Iris pigment epithelial cell (primary cell): ENCODE results near the gene PTRH1.

Source experiments
- DNase-seq: peaks from one replicate; pipeline ENCODE4 v3.0.0-alpha.2; 2011; ENCODE audit warnings: low read depth

PTRH1 gene

GRCh38 chr9:127720031-127720864 lies 4.8 kb upstream of the PTRH1 start:
- no peak for DNase-seq

DNA sequence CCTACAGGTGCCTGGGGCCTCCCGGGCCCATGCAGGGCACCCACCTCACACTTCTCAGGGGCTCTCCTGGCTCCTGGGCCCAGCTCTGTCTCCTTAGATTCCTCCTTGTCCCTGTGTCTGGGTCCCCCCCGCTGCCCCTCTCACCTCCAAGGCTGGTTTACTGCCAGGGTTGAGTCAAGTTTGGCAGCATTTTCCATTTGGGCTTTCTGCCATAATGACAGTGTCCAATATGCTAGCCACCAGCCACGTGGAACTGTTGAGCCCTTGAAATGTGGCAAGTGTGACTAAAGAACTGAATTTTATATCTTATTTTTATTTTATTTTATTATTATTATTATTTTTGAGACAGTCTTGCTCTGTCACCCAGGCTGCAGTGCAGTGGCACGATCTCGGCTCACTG lies 2.3 kb upstream of the PTRH1 start:
- no peak for DNase-seq

GRCh38 chr9:127716412-127716811 lies 949 bp upstream of the PTRH1 start:
- no peak for DNase-seq

DNA sequence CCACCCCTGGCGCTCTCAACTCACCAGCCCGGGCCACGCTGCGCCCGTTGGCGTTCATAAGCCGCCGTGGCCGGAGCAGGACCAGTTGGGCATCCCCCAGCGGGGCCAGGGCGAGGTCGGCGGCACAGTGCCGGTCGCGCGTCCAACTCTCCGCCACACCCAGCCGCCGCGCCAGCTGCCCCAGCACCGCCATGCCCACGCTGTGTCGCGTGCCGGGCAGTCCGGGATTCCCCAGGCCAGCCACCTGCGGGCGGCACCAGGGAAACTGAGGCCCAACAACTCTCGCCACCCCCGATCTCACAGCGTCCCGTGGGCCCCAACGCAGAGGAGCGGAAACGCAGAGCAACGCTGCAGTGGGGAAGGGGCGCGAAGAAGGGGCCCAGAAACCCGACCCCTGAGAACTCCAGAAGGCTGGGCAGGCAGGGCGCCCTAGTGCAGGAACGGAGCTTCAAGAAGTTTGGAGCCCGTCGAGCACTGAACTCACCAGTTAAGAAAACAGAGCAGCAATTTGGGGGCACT lies 453 bp downstream of the PTRH1 start:
- no peak for DNase-seq

GRCh38 chr9:127714020-127714750 lies 1.3 kb downstream of the PTRH1 start:
- no peak for DNase-seq

DNA sequence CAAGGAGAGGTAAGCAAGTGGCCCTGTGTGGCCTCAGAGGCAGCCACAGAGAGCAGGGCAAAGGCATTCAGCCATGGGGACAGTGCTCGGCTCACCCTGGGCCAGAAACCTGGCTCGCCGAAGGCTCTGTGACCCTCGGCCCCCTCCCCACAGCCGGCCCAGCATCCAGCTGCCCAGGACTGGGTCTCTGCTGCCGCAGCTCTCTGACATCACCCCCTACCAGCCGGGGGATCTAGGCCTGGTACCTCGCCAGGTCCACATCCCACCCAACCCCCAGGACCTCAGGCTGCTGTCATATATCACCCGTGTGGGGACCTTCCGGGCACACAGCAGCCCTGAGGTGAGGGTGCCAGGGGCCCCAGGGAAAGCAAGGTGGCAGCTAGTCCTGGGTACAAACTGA lies 2.6 kb downstream of the PTRH1 start:
- no peak for DNase-seq

- no peak for DNase-seq
Measured at GRCh38 chr9:127712371-127712770, 3.1 kb downstream of the PTRH1 start.

DNA sequence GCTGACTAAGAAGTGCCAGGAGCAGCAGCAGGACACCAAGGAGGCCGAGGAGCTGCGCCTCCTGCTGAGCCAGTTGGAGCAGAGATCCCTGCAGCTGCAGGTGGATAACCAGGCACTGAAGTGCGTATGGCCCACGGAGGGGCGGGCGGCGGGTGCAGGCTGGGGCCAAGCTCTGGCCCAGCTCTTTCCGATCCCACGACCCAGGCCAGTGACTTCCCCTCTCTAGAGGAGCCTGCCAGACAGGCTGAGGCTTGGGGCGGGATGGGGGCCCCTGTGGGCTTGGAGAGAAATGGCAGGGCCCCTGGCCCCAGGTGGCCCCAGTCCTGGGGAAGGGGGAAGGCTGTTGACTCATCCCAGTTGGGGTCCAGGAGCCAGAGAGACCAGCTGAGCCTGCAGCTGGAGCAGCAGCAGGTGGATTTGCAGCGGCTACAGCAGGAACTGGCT lies 3.6 kb downstream of the PTRH1 start:
- no peak for DNase-seq

- DNase-seq: no peak
Measured at GRCh38 chr9:127711226-127711701, 4.2 kb downstream of the PTRH1 start.

GRCh38 chr9:127710204-127710783 lies 5.2 kb downstream of the PTRH1 start:
- no peak for DNase-seq

DNA sequence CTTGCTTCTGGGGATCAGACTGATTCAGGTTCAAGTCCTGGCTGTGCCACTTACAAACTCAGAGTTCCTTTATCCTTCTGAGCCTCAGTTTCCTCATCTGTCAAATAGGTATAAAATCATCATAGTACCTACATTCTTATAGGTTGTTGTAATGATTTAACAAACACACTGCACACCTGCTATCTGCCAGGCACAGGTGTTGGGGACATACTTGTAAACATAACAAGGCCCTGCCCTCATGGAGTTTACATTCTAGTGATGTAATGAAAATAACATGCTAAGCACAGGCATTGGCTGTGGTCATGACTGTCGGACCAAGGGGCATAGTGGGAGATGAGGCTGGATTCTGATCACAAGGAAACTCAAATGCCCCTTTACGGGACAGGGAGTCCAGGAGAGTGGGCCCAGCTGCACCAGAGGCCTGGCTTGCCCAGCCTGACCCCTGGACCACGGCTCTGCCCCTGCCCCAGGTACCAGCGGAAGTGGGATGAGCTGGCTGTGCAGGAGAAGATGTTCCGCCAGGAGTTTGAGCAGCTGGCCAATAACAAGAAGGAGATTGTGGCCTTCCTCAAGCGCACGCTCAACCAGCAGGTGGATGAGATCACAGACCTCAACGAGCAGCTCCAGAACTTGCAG lies 6.4 kb downstream of the PTRH1 start:
- DNase-seq: no peak

DNA sequence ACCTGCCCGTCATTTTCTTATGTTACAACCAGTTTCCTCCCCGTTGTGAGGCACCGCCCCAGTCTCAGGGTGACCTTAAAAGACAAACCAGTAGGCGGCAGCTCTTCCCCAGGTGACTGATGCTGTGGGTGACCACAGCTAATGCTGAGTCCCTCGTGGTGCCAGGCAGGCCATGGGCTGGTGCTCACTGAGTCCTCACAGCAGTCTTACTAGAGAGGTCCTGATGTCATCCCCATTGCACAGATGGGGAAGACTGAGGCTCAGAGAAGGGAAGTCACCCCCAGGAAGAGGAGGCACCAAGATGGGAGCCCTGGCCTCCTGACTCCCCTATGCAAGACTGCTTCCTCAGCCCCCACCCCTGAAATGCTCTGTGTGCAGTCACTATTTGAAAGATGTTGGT lies 7.7 kb downstream of the PTRH1 start:
- no peak for DNase-seq

- no peak for DNase-seq
Measured at GRCh38 chr9:127706836-127707241, 8.6 kb downstream of the PTRH1 start, which contains the start of gene CFAP157. CFAP157 (plus strand) TSS chr9:127706988; CDS start chr9:127707032, 44 bp downstream.

- DNase-seq: no peak
Measured at GRCh38 chr9:127705577-127706379, 9.7 kb downstream of the PTRH1 start.

DNA sequence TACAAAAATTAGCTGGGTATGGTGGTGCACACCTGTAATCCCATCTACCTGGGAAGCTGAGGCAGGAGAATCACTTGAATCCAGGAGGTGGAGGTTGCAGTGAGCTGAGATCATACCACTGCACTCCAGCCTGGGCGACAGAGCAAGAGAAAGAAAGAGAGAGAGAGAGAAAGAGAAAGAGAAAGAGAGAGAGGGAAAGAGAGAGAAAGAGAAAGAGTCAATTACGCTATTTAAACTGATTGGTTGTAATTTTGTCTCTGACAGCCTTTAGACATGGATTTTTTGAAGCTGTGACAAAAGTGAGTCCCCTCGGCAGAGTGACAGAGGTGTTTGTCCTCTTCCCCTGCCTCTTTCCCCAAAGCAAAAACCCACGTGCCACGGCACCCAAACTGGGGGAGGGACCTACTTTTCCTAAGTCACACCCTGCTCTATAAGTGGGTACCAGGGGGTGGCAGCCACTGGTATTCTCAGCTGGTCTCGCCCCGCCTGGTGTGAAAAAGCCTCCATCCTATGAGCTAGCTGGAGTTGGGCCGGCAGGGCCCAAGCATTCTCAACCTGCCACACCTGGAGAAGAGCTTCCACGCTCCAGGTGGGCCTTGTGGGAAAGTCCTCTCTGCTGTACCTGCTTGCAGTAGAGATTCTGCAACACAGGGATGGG lies 12.0 kb downstream of the PTRH1 start:
- no peak for DNase-seq

- DNase-seq: no peak
Measured at GRCh38 chr9:127700594-127701255, 14.7 kb downstream of the PTRH1 start.

GRCh38 chr9:127700140-127700539 lies 15.3 kb downstream of the PTRH1 start:
- no peak for DNase-seq

- peak; percentile 99 for DNase-seq
Measured at GRCh38 chr9:127698985-127699670, 16.3 kb downstream of the PTRH1 start.

DNA sequence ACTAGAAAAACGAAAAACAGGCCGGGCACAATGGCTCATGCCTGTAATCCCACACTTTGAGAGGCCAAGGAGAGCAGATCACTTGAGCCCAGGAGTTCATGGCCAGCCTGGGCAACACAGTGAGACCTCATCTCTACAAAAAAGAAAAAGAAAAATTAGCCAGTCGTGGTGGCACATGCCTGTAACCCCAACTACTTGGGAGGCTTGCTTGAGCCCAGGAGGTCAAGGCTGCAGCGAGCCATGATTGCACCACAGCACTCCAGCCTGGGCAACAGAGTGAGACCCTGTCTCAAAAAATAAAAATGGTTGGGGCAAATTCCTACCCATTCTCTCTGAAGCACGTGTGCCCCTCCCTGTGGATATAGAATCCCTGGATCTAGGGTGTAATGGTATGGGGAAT lies 17.1 kb downstream of the PTRH1 start:
- no peak for DNase-seq
